ENCODE measurements around the gene MRC2.

DNA sequence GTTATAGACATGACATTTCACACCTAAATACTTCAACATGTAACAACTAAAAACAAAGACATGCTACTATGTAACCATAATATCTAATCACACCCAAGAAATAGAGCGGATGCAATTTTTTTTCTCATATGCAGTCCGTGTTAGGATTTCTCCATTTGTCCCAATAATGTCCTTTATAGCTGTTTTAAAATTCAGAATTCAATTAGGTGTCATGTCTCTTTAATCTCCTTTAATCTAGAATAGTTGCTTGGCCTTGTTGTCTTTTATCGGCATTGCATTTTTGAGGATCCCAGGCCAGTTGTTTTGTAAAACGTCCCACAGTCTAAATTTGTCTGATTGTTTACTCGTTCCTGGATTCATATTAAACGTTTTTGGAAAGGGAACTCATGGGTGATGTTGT is 14.5 kb downstream of the MRC2 start:
- TF ChIP-seq, protein P1, sequence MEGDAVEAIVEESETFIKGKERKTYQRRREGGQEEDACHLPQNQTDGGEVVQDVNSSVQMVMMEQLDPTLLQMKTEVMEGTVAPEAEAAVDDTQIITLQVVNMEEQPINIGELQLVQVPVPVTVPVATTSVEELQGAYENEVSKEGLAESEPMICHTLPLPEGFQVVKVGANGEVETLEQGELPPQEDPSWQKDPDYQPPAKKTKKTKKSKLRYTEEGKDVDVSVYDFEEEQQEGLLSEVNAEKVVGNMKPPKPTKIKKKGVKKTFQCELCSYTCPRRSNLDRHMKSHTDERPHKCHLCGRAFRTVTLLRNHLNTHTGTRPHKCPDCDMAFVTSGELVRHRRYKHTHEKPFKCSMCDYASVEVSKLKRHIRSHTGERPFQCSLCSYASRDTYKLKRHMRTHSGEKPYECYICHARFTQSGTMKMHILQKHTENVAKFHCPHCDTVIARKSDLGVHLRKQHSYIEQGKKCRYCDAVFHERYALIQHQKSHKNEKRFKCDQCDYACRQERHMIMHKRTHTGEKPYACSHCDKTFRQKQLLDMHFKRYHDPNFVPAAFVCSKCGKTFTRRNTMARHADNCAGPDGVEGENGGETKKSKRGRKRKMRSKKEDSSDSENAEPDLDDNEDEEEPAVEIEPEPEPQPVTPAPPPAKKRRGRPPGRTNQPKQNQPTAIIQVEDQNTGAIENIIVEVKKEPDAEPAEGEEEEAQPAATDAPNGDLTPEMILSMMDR (IDR thresholded peaks at IDR 0.05) = no peak
- TF ChIP-seq POLR2A (IDR thresholded peaks at IDR 0.05) (no peak), EP300 (IDR thresholded peaks at IDR 0.05) (no peak)
